NCI-H1048 (cell line): ENCODE results near the gene KHK.
"Not testable (repeated sequence)": the region's sequence is repeated elsewhere in the genome, so short reads cannot be mapped to it uniquely, and the experiment has no call there.

Source experiments
- DNase-seq: peaks from one replicate; lab custom pipeline; 2025; lab: John Stamatoyannopoulos, UW

Gene KHK

GRCh38 chr2:27059141-27059820, 27.3 kb upstream of the KHK start:
- no peak for DNase-seq

GRCh38 chr2:27060323-27060722, 26.2 kb upstream of the KHK start:
- DNase-seq, result no peak

GRCh38 chr2:27065128-27065527, 21.4 kb upstream of the KHK start:
- DNase-seq, result no peak

- no peak for DNase-seq
Measured at GRCh38 chr2:27067385-27067784, 19.2 kb upstream of the KHK start.

GRCh38 chr2:27069436-27069835, 17.1 kb upstream of the KHK start:
- no peak for DNase-seq

GRCh38 chr2:27069961-27070618, 16.5 kb upstream of the KHK start:
- DNase-seq, result no peak

GRCh38 chr2:27070653-27071276, 15.8 kb upstream of the KHK start:
- DNase-seq, result no peak

GRCh38 chr2:27071277-27071989, 15.1 kb upstream of the KHK start, which contains the start of gene OST4:
Gene OST4 (minus strand): TSS chr2:27071654.
- peak; percentile 51 for DNase-seq

GRCh38 chr2:27071990-27072830, 14.4 kb upstream of the KHK start:
- no peak for DNase-seq

- no peak for DNase-seq
Measured at GRCh38 chr2:27072920-27073319, 13.7 kb upstream of the KHK start.

GRCh38 chr2:27073782-27074181, 12.8 kb upstream of the KHK start:
- DNase-seq, result no peak

GRCh38 chr2:27074738-27075565, 11.6 kb upstream of the KHK start:
- no peak for DNase-seq

- not testable (repeated sequence) for DNase-seq
Measured at GRCh38 chr2:27075566-27075871, 11.1 kb upstream of the KHK start.

GRCh38 chr2:27076323-27076722, 10.2 kb upstream of the KHK start:
- DNase-seq, result no peak

- DNase-seq, result no peak
Measured at GRCh38 chr2:27077231-27077630, 9.3 kb upstream of the KHK start.

- no peak for DNase-seq
Measured at GRCh38 chr2:27078267-27079194, 8.0 kb upstream of the KHK start, which contains the start of gene EMILIN1. Gene EMILIN1 (plus strand): TSS chr2:27078615. CDS start chr2:27079066, 451 bp downstream.

- no peak for DNase-seq
Measured at GRCh38 chr2:27079233-27080139, 7.1 kb upstream of the KHK start.

- DNase-seq, result no peak
Measured at GRCh38 chr2:27080140-27080469, 6.5 kb upstream of the KHK start.

GRCh38 chr2:27080603-27080936, 6.0 kb upstream of the KHK start:
- DNase-seq, result no peak
